ENCODE results near the gene DDX1.
"Not testable (repeated sequence)": the region's sequence is repeated elsewhere in the genome, so short reads cannot be mapped to it uniquely, and the experiment has no call there.

DNA sequence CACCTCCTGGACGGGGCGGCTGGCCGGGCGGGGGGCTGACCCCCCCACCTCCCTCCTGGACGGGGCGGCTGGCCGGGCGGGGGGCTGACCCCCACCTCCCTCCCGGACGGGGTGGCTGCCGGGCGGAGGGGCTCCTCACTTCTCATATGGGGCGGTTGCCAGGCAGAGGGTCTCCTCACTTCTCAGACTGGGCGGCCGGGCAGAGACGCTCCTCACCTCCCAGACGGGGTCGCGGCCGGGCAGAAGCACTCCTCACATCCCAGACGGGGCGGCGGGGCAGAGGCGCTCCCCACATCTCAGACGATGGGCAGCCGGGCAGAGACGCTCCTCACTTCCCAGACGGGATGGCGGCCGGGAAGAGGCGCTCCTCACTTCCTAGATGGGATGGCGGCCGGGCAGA is 88.5 kb downstream of the DDX1 start:
- TF ChIP-seq POLR2AphosphoS5 (IDR thresholded peaks at IDR 0.05; ENCODE audit: low read depth); EZH2 (IDR thresholded peaks at IDR 0.05; ENCODE audit: low read depth, unreplicated experiment); EZH2phosphoT487 (IDR thresholded peaks at IDR 0.05; ENCODE audit: unreplicated experiment); JUNB (IDR thresholded peaks at IDR 0.05; ENCODE audit: unreplicated experiment); ZNF331 (CRISPR knock-in tag; IDR thresholded peaks at IDR 0.05; ENCODE audit: low read depth); NANOG (IDR thresholded peaks at IDR 0.05; ENCODE audit: borderline replicate concordance): not testable (repeated sequence)
- TF ChIP-seq, protein P1, sequence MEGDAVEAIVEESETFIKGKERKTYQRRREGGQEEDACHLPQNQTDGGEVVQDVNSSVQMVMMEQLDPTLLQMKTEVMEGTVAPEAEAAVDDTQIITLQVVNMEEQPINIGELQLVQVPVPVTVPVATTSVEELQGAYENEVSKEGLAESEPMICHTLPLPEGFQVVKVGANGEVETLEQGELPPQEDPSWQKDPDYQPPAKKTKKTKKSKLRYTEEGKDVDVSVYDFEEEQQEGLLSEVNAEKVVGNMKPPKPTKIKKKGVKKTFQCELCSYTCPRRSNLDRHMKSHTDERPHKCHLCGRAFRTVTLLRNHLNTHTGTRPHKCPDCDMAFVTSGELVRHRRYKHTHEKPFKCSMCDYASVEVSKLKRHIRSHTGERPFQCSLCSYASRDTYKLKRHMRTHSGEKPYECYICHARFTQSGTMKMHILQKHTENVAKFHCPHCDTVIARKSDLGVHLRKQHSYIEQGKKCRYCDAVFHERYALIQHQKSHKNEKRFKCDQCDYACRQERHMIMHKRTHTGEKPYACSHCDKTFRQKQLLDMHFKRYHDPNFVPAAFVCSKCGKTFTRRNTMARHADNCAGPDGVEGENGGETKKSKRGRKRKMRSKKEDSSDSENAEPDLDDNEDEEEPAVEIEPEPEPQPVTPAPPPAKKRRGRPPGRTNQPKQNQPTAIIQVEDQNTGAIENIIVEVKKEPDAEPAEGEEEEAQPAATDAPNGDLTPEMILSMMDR (conservative IDR thresholded peaks at IDR 0.05; ENCODE audit: low read depth in 2 of 2) = not testable (repeated sequence)
- TF ChIP-seq, protein P2, sequence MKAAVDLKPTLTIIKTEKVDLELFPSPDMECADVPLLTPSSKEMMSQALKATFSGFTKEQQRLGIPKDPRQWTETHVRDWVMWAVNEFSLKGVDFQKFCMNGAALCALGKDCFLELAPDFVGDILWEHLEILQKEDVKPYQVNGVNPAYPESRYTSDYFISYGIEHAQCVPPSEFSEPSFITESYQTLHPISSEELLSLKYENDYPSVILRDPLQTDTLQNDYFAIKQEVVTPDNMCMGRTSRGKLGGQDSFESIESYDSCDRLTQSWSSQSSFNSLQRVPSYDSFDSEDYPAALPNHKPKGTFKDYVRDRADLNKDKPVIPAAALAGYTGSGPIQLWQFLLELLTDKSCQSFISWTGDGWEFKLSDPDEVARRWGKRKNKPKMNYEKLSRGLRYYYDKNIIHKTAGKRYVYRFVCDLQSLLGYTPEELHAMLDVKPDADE (IDR thresholded peaks at IDR 0.05) = not testable (repeated sequence)
- TF ChIP-seq, protein P3, sequence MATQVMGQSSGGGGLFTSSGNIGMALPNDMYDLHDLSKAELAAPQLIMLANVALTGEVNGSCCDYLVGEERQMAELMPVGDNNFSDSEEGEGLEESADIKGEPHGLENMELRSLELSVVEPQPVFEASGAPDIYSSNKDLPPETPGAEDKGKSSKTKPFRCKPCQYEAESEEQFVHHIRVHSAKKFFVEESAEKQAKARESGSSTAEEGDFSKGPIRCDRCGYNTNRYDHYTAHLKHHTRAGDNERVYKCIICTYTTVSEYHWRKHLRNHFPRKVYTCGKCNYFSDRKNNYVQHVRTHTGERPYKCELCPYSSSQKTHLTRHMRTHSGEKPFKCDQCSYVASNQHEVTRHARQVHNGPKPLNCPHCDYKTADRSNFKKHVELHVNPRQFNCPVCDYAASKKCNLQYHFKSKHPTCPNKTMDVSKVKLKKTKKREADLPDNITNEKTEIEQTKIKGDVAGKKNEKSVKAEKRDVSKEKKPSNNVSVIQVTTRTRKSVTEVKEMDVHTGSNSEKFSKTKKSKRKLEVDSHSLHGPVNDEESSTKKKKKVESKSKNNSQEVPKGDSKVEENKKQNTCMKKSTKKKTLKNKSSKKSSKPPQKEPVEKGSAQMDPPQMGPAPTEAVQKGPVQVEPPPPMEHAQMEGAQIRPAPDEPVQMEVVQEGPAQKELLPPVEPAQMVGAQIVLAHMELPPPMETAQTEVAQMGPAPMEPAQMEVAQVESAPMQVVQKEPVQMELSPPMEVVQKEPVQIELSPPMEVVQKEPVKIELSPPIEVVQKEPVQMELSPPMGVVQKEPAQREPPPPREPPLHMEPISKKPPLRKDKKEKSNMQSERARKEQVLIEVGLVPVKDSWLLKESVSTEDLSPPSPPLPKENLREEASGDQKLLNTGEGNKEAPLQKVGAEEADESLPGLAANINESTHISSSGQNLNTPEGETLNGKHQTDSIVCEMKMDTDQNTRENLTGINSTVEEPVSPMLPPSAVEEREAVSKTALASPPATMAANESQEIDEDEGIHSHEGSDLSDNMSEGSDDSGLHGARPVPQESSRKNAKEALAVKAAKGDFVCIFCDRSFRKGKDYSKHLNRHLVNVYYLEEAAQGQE (IDR thresholded peaks at IDR 0.05; ENCODE audit: unreplicated experiment) = not testable (repeated sequence)

All from GM23338 (cell line).